HepG2 (cell line): Measurements from ENCODE around the gene POU2F2. TPM values are rescaled to one million over a fixed set of nuclear protein-coding genes. Genes with fewer than 3 reads are reported as not detected.

ENCODE experiments used
- ATAC-seq: fragments of 200-7000 bp; cut with Tn5 transposase; 3 replicates; pipeline ENCODE4 v1.9.1; 2020; ENCODE audit warnings: mild to moderate bottlenecking, moderate library complexity
- BruUV-seq: library from RNA; stranded (reverse); fragments of 400-500 nt; replicated peaks from 2 replicates; lab custom pipeline; 2021; lab: Mats Ljungman, UMichigan
- CTCF ChIA-PET: fragments of 300-600 bp; formaldehyde crosslinking; extraction: SDS; loops from one replicate; lab custom pipeline; 2021; ENCODE audit warnings: low total read pairs, inconsistent platforms, low intra/inter-chr PET ratio; lab: Yijun Ruan, JAX
- POLR2A ChIA-PET: fragments of 350-600 bp; sonication (Branson Sonifier 250); formaldehyde crosslinking; loops from one replicate; lab custom pipeline; 2020; ENCODE audit warnings: antibody characterized with exemption, inconsistent platforms; lab: Yijun Ruan, JAX
- DNase-seq: peaks from one replicate; pipeline ENCODE4 v3.0.0-alpha.2; 2015; ENCODE audit warnings: low spot score
- FAIRE-seq: peaks from 3 replicates; lab custom pipeline; 2011; peaks lifted over from hg19 to GRCh38; lab: Jason Lieb, UNC
- H2AFZ ChIP-seq: one replicate; pipeline ENCODE4 v1.6.1; 2011; ENCODE audit warnings: low read length, inconsistent platforms
- H3K27ac ChIP-seq: fragments of 300-600 bp; 3 replicates; pipeline ENCODE4 v1.8.0; 2011; ENCODE audit warnings: mixed run types, mild to moderate bottlenecking, mixed read lengths, low read length, inconsistent platforms; ENCODE audit not compliant: insufficient read depth; ENCODE audit errors: extremely low read length
- H3K27me3 ChIP-seq, 2 experiments: fragments of 200-600 bp in 1 of 2; 2 replicates in 1 of 2; 3 replicates in 1 of 2; pipeline versions ENCODE4 v1.6.0 to v1.8.0; 2011; ENCODE audit warnings: low read length in 2 of 2, mild to moderate bottlenecking in 2 of 2, moderate library complexity in 2 of 2, inconsistent platforms in 1 of 2; ENCODE audit not compliant: insufficient read depth in 2 of 2, control insufficient read depth in 1 of 2
- H3K36me3 ChIP-seq, 2 experiments: fragments of 200-600 bp in 1 of 2; replicated peaks in 1 of 2; 2 replicates in 1 of 2; 3 replicates in 1 of 2; pipeline versions ENCODE4 v1.5.1 to v1.8.0; 2011; ENCODE audit warnings: low read length in 2 of 2, inconsistent platforms in 1 of 2; ENCODE audit not compliant: insufficient read depth in 2 of 2, control insufficient read depth in 1 of 2
- H3K4me1 ChIP-seq: 2 replicates; pipeline ENCODE4 v1.5.1; 2012; ENCODE audit warnings: low read length, inconsistent platforms; ENCODE audit not compliant: insufficient read depth
- H3K4me2 ChIP-seq: 2 replicates; pipeline ENCODE4 v1.6.0; 2011; ENCODE audit warnings: low read depth, low read length, inconsistent platforms
- H3K4me3 ChIP-seq, 3 experiments: fragments of 200-600 bp in 1 of 3; sonication (generic), shearing (Covaris generic) in 1 of 3; replicated peaks in 1 of 3; 2 replicates each; pipeline ENCODE4 v1.5.1; 2011 to 2016; ENCODE audit warnings: low read length in 3 of 3, inconsistent platforms in 2 of 3, low read depth in 2 of 3, mild to moderate bottlenecking in 2 of 3, control low read depth in 1 of 3, mixed read lengths in 1 of 3; ENCODE audit not compliant: insufficient read depth in 1 of 3
- H3K79me2 ChIP-seq: one replicate; pipeline ENCODE4 v1.6.1; 2011; ENCODE audit warnings: low read length, inconsistent platforms; ENCODE audit not compliant: insufficient read depth
- H3K9ac ChIP-seq: 2 replicates; pipeline ENCODE4 v1.6.0; 2011; ENCODE audit warnings: mild to moderate bottlenecking, low read depth, low read length, inconsistent platforms; ENCODE audit not compliant: insufficient read depth
- H3K9me3 ChIP-seq: 2 replicates; pipeline ENCODE4 v1.5.1; 2012; ENCODE audit warnings: mild to moderate bottlenecking, low read length
- H4K20me1 ChIP-seq: 2 replicates; pipeline ENCODE4 v1.6.0; 2011; ENCODE audit warnings: inconsistent platforms, mild to moderate bottlenecking, low read length, moderate library complexity; ENCODE audit not compliant: insufficient read depth
- ZNF567 ChIP-seq: sonication (generic); formaldehyde crosslinking; IDR thresholded peaks from 2 replicates; pipeline ENCODE4 v1.8.1; 2023; ENCODE audit warnings: mild to moderate bottlenecking, missing genetic modification reagents, borderline replicate concordance
- ZNF569 ChIP-seq: sonication (generic); formaldehyde crosslinking; IDR thresholded peaks from 2 replicates; pipeline ENCODE4 v1.5.0; 2020; ENCODE audit warnings: mild to moderate bottlenecking, missing genetic modification reagents, moderate library complexity, borderline replicate concordance
- ZNF644 ChIP-seq: IDR thresholded peaks from 2 replicates; pipeline ENCODE4 v1.6.1; 2016; ENCODE audit warnings: low read depth
- WGBS: methylation state at CpG from one replicate; pipeline ENCODE4 v1.1.6; 2017; ENCODE audit warnings: low lambda C conversion rate; 5-methylcytosine and 5-hydroxymethylcytosine counted together
- in situ Hi-C: cut with HindIII; loops from 2 replicates; pipeline ENCODE4 v1.10.0; 2017; ENCODE audit warnings: low pct_unique_long_range_greater_than_20kb; ENCODE audit not compliant: extremely low pct_ligation_motif_present
- intact Hi-C: fragments of 100-400 bp; cut with micrococcal nuclease; formaldehyde crosslinking; loops from one replicate; pipeline ENCODE4 v1.10.0; 2022; ENCODE audit not compliant: unreplicated experiment
- polyA plus RNA-seq, 8 experiments: library from polyadenylated mRNA; depleted of rRNA in 3 of 8; stranded (reverse) in 7 of 8; unstranded in 1 of 8; fragments of >200 nt; fragmentation: Illumina TruSeq in 4 of 8; extraction: Trizol in 4 of 8; gene quantifications; 2 replicates each; pipeline versions ENCODE4 v1.2.1 to v1.2.3, GENCODE V29; 2011 to 2016; ENCODE audit warnings: low read depth in 4 of 8, missing spikeins in 1 of 8, mixed read lengths in 1 of 8; ENCODE audit not compliant: insufficient read depth in 1 of 8
- total RNA-seq, 5 experiments: library from RNA; depleted of rRNA; stranded (reverse); fragments of >200 nt; fragmentation: Illumina TruSeq; extraction: Trizol; gene quantifications; 2 replicates each; pipeline ENCODE4 v1.2.3, GENCODE V29; 2016; ENCODE audit warnings: low read depth in 1 of 5
- TF ChIP-seq, protein P1 (sequence below): sonication (generic); formaldehyde crosslinking; conservative IDR thresholded peaks from 2 replicates; pipeline ENCODE4 v1.8.0; 2022; ENCODE audit warnings: missing genetic modification reagents

Gene POU2F2
- total and polyA plus RNA-seq, 2 of the 13 experiments (the other 11 are each of a cell fraction or from before 2014, with no cell fraction given) = 0.09 to 0.17 TPM

DNA sequence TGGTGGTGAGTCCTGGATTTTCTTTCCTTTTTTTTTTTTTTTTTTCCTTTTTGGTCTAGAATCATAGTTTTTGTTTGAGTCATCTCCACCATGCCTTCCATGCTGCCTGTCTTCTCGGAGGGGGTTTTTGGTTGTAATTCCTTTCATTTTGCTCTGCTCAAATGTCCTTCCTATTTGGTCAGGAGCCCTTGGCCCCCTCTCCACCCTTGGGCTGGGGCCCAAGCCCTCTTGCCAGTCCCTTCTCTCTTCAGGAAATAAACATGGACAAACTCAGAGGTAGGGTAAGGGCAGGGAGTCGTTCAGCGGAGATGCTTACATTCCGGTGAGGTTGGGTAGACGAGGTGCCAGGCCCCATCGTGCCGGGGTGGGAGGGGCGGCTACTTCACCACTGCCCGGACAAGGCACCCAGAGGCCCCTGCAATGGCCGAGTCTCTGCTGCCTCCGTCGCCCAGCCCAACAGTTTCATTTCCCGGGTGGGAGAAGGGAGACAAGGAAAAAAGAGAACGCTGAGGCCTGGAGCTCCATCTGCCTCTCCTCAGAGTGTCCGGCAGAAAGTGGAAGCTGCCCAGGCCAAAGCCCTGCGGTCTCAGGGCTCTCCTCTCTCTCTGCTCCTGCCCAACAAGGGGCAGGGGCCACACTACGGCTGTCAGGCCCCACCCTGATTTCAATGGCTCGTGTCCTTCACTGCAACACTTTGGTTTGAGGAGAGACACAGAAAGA is 43.6 kb downstream of the POU2F2 start:
- H3K4me2 ChIP-seq = peak overlapping the region; percentile 39
- no TSS peak for BruUV-seq
- DNase-seq (no peak), FAIRE-seq (no peak), ATAC-seq (no peak)
- H3K27ac ChIP-seq = no peak overlapping the region
- peaks cover 29% of the 10 kb centered on the region for H3K4me1 ChIP-seq
- H3K4me3 ChIP-seq = peak overlapping the region in 1 of 3 experiments; percentile 33; a peak in 2 of 6 replicates
- WGBS = 33% methylated on average over 12 of the region's 18 CpGs
- CTCF ChIA-PET = no interaction called here
- in situ Hi-C loops = no loop called here
- no peaks in the 10 kb centered on the region for H4K20me1 ChIP-seq
- TF ChIP-seq ZNF644 (CRISPR knock-in tag) = no peak
- no peak for TF ChIP-seq ZNF569 (CRISPR knock-in tag)
- no peak for TF ChIP-seq ZNF567 (CRISPR knock-in tag)
- TF ChIP-seq, protein P1, sequence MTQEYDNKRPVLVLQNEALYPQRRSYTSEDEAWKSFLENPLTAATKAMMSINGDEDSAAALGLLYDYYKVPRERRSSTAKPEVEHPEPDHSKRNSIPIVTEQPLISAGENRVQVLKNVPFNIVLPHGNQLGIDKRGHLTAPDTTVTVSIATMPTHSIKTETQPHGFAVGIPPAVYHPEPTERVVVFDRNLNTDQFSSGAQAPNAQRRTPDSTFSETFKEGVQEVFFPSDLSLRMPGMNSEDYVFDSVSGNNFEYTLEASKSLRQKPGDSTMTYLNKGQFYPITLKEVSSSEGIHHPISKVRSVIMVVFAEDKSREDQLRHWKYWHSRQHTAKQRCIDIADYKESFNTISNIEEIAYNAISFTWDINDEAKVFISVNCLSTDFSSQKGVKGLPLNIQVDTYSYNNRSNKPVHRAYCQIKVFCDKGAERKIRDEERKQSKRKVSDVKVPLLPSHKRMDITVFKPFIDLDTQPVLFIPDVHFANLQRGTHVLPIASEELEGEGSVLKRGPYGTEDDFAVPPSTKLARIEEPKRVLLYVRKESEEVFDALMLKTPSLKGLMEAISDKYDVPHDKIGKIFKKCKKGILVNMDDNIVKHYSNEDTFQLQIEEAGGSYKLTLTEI (CRISPR knock-in tag) = no peak
- POLR2A ChIA-PET = no interaction called here
- intact Hi-C loops = no loop called here
- H3K9ac ChIP-seq = no peak overlapping the region
- H3K79me2 ChIP-seq = no peaks in the 10 kb centered on the region
- peaks cover 1 to 23% of the 10 kb centered on the region in 2 experiments; a peak in 3 of 5 replicates for H3K27me3 ChIP-seq
- no peak overlapping the region for H2AFZ ChIP-seq
- H3K9me3 ChIP-seq = no peaks in the 10 kb centered on the region
- no peaks in the 10 kb centered on the region for H3K36me3 ChIP-seq
